Glutamatergic neuron (in vitro differentiated cells): Measurements from ENCODE around the gene ARL11. TPM values are rescaled to one million over a fixed set of nuclear protein-coding genes. Genes with fewer than 3 reads are reported as not detected.

ENCODE experiments used
- DNase-seq: peaks from one replicate; pipeline ENCODE4 v3.0.0; 2022
- H3K27ac Mint-ChIP-seq: one replicate; pipeline ENCODE4 v1.8.0; 2020; ENCODE audit warnings: mild to moderate bottlenecking, mixed read lengths, inconsistent platforms; ENCODE audit not compliant: unreplicated experiment
- H3K27me3 Mint-ChIP-seq: one replicate; pipeline ENCODE4 v1.8.0; 2020; ENCODE audit warnings: mild to moderate bottlenecking, moderate library complexity, mixed read lengths, inconsistent platforms; ENCODE audit not compliant: unreplicated experiment
- H3K36me3 Mint-ChIP-seq: one replicate; pipeline ENCODE4 v1.8.0; 2020; ENCODE audit warnings: mild to moderate bottlenecking, mixed read lengths, inconsistent platforms; ENCODE audit not compliant: unreplicated experiment
- H3K4me1 Mint-ChIP-seq: one replicate; pipeline ENCODE4 v1.8.0; 2020; ENCODE audit warnings: mild to moderate bottlenecking, low read depth, mixed read lengths, inconsistent platforms; ENCODE audit not compliant: unreplicated experiment
- H3K4me3 Mint-ChIP-seq: one replicate; pipeline ENCODE4 v1.8.0; 2020; ENCODE audit warnings: mild to moderate bottlenecking, mixed read lengths, inconsistent platforms; ENCODE audit not compliant: unreplicated experiment
- H3K9me3 Mint-ChIP-seq: one replicate; pipeline ENCODE4 v1.8.0; 2020; ENCODE audit warnings: mild to moderate bottlenecking, moderate library complexity, mixed read lengths, inconsistent platforms; ENCODE audit not compliant: unreplicated experiment
- CTCF ChIP-seq: fragments of 200-600 bp; sonication (generic); IDR thresholded peaks from one replicate; pipeline ENCODE4 v1.5.0; 2021; ENCODE audit not compliant: partially characterized antibody, unreplicated experiment
- total RNA-seq: library from RNA; stranded (reverse); fragmentation: NEBNext Ultra II Directional; extraction: Animal tissue kit (Norgen Biotek cat#: 25700); gene quantifications from one replicate; pipeline ENCODE4 v1.2.1, GENCODE V29; 2021; ENCODE audit not compliant: unreplicated experiment

ARL11 gene
- total RNA-seq, 1 donor from 2014 or later = not detected

GRCh38 chr13:49615836-49616675 is 12.3 kb upstream of the ARL11 start:
- H3K9me3 Mint-ChIP-seq = no peaks in the 10 kb centered on the region
- no peak for TF ChIP-seq CTCF
- H3K4me1 Mint-ChIP-seq = no peaks in the 10 kb centered on the region
- no peak for DNase-seq
- H3K27me3 Mint-ChIP-seq = peaks cover 2% of the 10 kb centered on the region
- H3K36me3 Mint-ChIP-seq = no peaks in the 10 kb centered on the region
- no peak overlapping the region for H3K27ac Mint-ChIP-seq
- H3K4me3 Mint-ChIP-seq = no peak overlapping the region

GRCh38 chr13:49616676-49617065 is 11.6 kb upstream of the ARL11 start:
- DNase-seq = no peak
- Mint-ChIP-seq H3K27ac (no peak overlapping the region), H3K4me1 (no peaks in the 10 kb centered on the region), H3K4me3 (no peak overlapping the region), H3K27me3 (peaks cover 2% of the 10 kb centered on the region), H3K9me3 (no peaks in the 10 kb centered on the region), H3K36me3 (no peaks in the 10 kb centered on the region)
- no peak for TF ChIP-seq CTCF

GRCh38 chr13:49620170-49620621 is 8.1 kb upstream of the ARL11 start:
- TF ChIP-seq CTCF = no peak
- Mint-ChIP-seq H3K36me3 (no peaks in the 10 kb centered on the region), H3K4me1 (no peaks in the 10 kb centered on the region), H3K9me3 (no peaks in the 10 kb centered on the region), H3K27me3 (peaks cover 2% of the 10 kb centered on the region), H3K4me3 (no peak overlapping the region), H3K27ac (no peak overlapping the region)
- DNase-seq = no peak

- Mint-ChIP-seq H3K9me3 (no peaks in the 10 kb centered on the region), H3K36me3 (no peaks in the 10 kb centered on the region), H3K27me3 (no peaks in the 10 kb centered on the region), H3K4me3 (no peak overlapping the region), H3K4me1 (no peaks in the 10 kb centered on the region), H3K27ac (no peak overlapping the region)
- no peak for TF ChIP-seq CTCF
- no peak for DNase-seq
These were observed 5.9 kb upstream of the ARL11 start for GRCh38 chr13:49622174-49622946.

GRCh38 chr13:49624229-49624628 is 4.1 kb upstream of the ARL11 start:
- Mint-ChIP-seq H3K27ac (no peak overlapping the region), H3K4me1 (peaks cover 1% of the 10 kb centered on the region), H3K36me3 (no peaks in the 10 kb centered on the region), H3K27me3 (no peaks in the 10 kb centered on the region), H3K4me3 (no peak overlapping the region), H3K9me3 (no peaks in the 10 kb centered on the region)
- TF ChIP-seq CTCF = no peak
- no peak for DNase-seq
